HG03558 (cell line): Measurements from ENCODE around the gene PCBD2.
"Not testable (repeated sequence)": the region's sequence is repeated elsewhere in the genome, so short reads cannot be mapped to it uniquely, and the experiment has no call there.

Experiments used
- ATAC-seq: cut with Tn5 transposase; IDR thresholded peaks from one replicate; pipeline ENCODE4 v1.9.1; 2021; ENCODE audit warnings: moderate number of reproducible peaks; ENCODE audit not compliant: unreplicated experiment; ENCODE audit errors: extremely low read depth

PCBD2 gene

DNA sequence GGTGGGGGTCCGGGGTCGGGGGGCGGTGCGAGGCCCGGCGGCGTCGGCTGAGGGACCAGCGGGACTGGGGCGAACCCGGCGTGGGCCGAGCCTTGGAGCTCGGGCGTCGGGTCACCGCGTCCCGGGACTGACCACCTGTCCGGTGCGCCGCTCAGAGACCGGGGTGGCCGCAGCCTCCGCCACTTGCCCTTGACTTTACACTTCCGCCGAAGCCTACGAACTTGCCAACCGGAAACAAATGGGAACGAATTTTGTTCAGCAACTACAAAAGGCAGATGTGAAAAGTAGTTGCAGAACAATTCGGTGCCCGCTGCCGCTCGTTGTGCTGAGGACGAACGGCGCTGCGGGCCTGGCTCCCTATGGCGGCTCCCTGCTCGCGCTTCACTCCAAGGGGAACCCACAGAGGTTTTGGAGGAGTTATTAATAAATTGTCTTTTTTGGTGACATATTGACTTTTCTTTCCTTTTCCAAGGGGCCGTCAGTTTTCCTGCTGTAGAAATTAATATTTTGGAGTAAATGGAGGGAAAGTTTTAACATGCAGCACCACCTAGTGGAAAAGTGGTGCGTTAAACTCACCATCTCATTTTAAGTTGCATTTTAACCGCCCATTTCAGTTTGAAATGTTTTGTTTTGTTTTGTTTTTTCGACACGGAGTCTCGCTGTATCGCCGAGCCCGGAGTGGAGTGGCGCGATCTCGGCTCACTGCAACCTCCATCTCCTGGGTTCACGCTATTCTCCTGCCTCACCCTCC is 490 bp downstream of the PCBD2 start:
- peak; percentile 17 for ATAC-seq

DNA sequence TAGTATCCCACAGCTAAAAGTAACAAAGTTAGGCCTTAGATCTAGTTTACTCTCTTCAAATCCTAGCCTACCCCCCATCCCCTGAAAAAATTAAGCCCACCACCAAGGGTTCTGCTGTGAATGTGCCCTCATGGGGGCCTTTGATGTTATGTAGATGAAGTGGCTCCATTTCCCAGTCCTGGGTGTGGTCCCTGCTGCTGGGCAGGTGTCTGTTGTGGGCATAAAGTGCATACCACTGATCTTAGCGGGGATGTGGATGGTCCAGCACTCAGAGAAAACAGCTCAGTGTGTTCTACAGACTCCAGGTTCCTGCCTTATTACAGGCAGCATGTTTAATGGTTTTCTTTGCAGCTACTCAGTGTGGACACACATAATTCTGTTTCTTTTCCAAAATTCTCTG is 1.9 kb downstream of the PCBD2 start:
- no peak for ATAC-seq

DNA sequence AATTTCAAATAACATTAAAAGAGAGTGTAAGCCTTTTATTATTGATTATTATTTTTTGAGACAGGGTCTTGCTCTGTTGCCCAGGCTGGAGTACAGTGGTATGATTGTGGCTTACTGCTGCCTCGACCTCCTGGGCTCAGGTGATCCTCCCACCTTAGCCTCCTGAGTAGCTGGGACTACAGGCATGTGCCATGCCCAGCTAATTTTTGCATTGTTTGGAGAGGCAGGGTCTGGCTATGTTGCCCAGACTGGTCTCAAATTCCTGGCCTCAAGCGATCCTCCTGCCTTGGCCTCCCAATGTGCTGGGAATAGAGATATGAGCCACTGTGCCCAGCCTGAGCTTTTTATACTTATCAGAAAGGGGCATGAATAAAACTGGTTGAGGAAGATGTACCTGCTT is 5.8 kb downstream of the PCBD2 start:
- ATAC-seq: not testable (repeated sequence)

DNA sequence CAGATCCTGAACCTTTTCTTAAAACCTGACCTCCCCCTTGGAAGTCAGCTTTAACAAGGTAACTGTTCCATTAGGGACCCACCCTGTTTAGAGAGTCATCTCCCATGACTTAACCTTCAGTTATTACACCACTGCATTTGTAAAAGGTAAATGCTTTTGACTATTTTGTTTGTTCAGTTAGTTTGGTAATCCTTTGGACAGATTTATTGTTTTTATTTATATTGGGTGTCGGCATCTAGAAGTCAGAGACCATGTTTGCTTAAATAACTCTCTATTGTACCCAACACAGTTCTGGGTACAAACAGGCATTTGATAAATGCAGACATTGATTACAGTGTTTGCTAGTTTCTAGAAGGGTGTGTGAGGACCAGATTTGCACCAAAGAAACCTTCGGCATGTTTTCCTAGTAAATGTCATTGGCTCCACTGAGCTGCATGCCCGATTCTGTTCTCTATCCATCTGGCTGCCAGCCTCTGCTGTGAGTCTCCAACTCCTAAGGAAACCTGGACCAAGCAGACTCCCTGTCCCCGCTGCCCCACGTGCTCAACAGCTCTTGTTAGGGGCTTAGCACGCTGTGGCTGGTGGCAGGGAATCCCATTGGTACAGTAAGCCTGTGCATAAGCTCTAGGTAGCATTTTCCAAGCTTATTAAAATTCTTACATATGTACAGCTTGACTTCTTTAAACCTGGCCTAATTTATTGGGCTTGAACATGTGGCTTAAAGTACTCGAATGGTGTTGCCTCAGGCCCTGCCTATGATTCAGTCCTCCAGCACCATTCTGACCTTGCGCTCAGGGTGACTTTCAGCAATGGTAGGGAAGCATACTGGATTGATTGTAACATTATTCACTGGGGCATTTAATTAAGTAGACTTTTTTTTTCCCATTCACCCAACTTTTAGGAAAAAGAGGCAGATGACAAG is 6.6 kb downstream of the PCBD2 start:
- no peak for ATAC-seq

DNA sequence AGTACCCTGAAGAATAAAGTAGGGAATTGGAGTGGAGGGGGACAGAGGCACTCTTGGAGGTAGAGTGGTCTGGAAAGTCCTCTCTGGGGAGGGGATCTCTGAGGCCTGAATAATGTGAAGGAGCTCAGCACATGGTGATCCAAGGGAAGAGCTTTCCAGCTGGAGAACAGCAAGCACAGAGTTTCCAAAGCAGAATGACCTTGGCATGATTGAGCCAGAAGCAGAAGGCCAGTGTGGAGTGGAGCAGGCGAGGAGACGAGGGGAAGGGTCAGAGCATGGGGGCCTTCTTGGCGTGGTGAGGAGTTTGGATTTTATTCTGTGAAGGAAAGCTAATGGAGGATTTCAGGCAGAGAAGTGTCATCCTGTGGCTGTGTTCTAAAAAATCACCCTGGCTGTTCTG is 8.3 kb downstream of the PCBD2 start:
- no peak for ATAC-seq

DNA sequence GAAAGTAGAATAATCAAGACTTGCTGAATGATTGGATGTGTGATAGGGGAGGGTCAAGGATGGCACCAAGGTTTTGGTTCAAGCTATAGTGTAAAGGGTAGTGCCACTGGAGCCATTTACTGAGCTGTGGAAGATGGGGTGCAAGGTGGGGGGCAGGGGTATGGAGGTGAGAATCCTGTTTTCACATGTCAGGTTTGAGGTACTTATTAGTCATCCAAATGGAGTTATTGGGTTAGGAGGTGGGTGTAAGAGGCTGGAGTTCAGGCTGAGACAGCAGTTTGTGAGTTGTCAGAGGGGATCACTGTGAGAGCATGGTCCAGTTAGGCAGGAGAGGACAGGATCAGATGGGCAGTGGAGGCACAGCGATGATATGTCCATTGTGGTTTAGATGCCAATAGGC is 8.9 kb downstream of the PCBD2 start:
- ATAC-seq: no peak

DNA sequence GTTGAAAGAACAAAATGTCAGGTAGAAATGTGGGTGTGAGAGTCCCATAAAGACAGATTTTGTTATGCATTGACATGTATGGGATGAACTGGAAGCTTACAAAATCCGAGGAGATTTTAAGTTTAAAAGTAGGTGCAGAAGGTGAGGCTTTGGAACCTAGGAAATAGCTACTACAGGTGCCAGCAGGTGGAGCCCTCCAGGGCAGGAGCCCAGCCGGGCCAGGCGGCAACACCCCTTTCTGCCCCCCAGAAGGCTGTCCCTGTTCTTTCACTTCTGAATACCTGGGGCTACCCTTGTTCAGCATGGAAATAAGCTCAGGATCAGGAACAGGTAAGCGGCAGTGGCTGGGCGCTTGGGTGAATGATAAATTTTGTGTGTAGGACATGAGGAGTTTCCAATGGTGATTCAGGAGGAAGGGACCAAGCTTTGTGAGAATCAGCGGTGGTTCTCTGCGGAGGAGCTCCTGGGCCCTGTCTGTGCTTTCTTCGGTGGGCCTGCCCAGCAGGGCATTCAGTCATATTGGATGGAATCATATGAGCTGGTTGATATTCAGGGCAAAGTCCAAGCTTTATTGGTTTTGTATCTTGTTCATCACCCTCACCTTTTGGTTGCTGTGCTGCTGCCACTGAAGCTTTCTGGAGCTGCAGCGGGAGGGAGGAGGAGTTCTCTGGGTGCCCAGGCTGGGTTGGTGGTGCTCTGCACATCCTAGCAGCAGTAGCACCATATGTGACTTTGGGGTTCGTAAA is 12.3 kb downstream of the PCBD2 start:
- ATAC-seq: no peak

DNA sequence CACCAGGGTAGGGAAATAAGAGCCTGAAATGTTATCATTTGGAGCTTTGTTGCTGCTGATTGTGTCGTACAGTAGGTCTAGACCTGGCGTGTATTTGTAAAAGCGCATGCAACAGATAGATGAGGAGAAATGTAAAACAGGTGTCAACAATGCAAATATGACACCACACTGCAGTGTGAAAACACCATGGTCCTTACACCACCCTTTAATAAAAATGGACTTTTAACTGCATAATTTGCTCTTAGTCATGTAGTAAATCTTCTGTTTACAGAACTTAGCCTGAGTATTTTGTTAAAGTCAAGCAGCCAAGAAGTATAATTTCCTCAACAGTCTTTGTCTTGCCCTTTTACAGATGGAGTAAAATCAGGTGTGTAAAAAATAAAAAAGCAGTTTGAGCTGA is 13.9 kb downstream of the PCBD2 start:
- no peak for ATAC-seq

DNA sequence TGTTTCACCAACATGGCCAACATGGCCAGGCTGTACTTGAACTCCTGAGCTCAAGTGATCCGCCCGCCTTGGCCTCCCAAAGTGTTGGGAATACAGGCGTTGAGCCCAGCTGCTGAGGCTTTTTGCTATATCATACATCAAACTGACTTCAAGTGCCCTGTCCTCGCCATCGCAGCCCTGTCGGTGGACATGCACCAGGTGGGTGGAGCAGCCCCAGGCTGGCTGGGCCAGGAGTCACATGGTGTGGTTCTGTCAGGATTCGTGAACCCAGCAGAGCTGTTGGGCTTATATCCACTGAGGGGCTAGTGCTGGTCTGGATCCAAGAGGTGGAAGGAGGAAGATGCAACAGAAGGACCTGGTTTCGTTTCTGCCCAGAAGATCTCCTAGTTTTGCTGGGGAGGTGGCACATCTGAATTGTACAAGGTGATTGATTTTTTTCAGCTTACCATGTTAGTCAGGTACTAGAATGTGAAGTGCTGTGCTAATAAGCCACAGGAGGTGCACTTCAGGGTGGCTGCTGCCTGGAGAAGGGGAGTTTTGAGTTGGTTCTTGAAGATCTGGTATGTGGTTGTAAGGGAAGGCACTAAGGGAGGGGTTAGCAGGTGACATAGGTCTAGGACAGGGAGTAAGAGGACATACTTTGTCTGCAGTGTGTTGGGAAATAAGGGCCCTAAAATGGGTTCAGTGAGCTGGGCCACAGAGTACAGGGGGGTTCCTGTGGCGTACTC is 16.1 kb downstream of the PCBD2 start:
- no peak for ATAC-seq

DNA sequence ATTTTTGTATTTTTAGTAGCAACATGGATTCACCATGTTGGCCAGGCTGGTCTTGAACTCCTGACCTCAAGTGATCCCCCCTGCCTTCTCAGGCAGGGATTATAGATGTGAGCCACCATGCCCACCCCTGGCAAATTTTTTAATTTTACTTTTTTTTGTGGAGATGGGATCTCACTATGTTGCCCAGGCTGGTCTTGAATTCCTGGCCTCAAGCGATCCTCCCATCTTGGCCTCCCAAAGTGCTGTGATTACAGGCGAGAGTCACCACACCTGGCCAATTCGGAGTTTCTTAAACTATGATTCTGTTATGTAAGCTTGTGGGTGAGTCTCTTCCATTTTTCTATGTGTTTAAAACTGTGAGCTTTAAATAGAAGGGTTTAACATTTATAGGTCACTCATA is 27.6 kb downstream of the PCBD2 start:
- no peak for ATAC-seq

DNA sequence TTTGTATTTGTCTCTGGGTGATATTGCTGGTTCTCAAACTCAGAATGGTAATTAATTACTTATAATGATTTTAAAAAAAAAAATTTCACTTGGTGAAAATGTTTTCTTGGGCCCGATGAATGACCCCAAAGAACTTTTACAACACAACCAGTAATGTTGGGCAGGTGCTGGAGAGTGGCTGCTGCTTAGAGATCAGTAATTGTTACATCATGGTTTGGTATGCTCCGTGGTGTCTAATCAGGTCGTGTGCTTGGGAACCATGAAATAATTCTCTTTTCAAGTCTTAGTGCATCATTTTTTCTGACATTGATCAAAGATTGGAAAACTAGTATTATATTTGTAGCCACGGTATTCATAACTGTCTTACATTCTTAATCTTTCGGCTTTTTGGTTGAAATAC is 29.3 kb downstream of the PCBD2 start:
- no peak for ATAC-seq

DNA sequence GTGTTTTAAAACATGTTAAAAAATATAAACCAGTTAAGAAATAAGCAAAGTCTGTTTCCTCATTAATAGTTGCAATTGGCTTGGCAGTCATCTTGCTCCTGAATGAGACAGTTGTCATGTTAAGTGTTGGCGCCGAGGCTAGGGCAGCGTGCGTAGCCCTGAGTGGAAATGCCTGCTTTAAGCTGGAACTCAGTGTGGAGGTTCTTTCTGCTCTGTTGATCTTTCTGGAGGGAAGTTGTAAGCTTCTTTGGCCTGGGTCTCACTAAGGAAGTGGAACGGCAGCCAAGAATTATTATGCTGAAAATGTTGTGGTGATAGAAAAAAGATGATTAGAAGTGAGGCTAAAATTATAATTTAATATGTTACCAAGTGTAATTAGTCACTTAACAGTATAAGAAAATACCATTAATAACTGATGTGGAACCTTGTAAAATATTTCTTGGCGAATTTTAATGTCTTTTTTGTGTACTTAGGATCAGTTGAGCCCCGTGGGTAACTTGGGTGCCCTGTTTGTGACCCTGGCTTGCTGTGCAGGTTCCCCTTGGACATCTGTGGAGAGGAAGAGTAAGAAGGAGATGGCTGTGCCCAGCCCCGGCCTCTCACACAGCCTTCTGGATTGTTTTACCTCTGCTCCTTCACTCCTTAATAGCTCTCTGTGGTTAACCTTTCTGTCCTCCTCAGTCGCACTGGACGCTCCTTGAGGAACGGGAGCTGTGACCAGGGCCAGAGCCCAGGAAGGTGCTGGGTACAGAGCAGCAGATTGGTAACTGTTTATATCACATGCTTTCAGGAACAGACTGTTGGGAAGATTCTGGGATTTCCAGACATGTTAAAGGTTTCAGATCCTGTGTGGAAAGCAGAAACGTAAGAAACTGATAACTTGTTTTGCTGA is 31.0 kb downstream of the PCBD2 start:
- no peak for ATAC-seq

DNA sequence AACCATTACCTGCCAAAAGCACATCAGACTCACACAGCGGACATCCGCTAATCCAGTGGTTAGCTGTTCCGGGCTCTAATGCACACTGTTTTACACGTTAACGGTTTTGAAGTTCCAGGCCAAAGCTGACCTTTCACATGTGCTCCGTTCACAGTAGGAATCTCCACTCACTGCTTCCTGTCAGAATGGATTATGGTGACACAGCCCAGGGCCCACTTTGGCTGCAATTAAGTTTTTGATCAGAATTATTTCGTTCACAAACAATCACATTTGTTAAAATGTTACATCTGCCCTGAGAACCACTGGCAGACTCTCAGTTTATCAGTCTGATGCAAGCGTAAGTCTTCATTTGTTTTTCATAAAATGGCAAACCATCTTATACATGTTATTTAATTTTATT is 32.6 kb downstream of the PCBD2 start:
- no peak for ATAC-seq

DNA sequence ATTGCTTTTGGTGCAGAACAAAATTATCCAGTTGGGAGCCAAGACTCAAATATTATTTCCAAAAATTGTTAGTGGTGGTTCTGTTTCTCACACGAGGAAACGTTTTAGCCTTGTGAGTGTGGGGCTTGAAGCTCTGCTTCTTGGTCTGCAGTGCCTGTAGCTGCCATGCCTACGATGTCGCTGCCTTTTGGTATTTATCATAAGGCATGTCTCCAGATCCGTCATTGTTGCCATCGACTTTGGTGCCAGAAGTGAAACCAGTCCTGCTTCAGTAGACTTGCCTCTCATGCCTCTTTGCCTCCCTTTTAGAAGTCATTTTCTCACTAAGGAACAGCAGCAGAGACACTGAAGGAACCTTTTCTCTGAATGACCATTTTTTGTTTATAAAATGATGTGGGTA is 33.1 kb downstream of the PCBD2 start:
- ATAC-seq: no peak

DNA sequence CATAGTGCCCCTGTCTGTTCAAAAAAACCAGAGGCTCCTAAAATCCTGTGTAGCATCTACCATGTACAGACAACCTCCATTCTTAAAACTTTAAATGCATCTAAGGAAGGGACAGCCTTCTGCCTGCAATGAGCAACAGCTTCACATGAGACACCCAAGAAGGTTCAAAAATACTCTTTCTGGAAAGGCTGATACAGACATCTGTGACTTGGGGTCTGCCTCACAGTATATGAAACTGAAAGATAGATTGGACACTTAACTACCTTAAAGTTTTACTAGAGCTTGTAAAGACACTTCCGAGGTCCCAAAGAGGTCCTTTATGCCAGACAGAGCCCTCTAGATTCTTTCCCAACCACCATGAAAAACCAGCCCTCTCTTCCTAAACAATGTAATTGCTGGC is 34.6 kb downstream of the PCBD2 start:
- no peak for ATAC-seq

DNA sequence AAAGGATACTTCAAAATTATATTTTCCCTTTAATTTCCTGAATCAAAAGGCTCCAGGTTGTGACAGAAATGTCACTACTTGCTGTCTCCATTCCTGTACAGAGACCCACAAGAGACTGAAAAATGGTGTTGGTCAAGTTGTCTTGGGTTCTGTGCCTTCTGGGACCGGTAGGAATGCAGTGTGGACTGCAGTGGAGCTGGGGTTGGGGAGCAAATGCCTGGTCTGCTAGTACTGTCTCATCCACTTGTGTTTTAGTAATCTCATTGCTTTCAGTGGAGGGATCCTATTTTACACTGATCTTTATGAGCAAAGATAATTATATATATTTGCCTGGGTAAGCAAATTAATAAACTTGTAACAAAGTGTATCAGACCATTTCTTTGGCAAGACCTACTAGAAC is 38.6 kb downstream of the PCBD2 start:
- no peak for ATAC-seq

DNA sequence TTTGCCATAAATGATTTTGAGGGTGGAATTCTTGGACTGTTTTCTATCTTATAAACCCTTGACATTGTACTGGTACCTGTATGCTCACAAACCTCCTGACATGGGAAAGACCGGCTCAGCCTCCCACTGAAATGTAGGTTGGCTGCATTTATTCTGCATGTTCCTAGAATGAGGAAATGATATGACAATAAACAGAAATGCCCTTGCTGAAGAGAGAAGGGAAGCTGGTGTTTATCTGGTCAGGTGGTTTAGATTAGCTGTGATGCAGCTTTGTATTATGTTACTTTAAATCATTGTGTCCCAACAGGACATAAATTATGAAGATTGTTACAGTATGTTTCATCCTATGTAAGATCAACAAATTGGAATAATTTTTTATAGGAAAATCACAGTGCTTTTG is 39.7 kb downstream of the PCBD2 start:
- no peak for ATAC-seq

DNA sequence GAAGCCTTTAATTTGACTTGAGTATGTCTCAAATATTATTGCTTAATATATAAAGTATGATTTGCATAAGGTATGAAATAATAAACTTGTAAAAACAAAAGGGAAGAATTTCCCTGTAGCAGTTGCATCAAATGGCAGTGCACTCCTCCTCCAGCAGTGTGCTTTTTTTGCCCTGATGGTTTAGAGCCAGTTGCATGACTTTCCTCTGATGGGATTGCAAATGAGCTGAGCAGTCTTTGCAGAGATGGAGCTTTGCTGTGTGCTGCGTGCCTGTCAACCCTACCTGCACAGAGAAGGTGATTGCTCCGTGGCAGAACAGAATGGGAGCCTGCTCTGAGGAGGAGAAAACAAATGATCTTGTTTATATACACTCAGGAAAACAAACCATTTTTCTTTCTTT is 40.1 kb downstream of the PCBD2 start:
- no peak for ATAC-seq

DNA sequence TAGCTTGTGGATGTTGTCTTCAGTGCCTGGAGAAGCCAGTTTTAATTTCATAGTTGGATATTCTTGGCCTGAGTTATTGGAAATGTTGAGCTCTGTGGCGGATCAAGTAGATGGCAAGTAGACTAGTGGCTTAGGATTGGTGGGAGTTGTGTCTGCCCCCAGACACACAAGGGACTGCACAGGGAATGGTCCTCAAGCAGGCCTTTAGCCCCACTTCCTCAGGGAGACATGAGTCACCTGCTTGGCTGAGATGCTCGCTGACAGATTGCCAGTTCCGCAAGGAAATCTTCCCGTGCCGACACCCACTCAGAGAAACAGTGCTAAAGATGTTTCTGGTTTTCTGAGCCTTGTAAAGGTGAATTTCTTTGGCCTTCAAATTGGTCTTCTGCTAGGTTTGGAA is 44.0 kb downstream of the PCBD2 start:
- no peak for ATAC-seq
